ENCODE results near the gene BLVRA.
A peak's percentile ranks its signal among the peaks of the same experiment; 100 is the strongest.

BLVRA gene

GRCh38 chr7:43757073-43757720, 1.3 kb upstream of the BLVRA start:
- no peak for DNase-seq (ENCODE audit: extremely low read depth, low read depth)
- H3K4me3 ChIP-seq (replicated peaks; ENCODE audit: low read depth, low read length), result no peak overlapping the region
- no peak for TF ChIP-seq CTCF (IDR thresholded peaks at IDR 0.05; ENCODE audit: low read depth, low read length, missing control alignments)

- no peak for TF ChIP-seq CTCF (IDR thresholded peaks at IDR 0.05; ENCODE audit: low read depth, low read length, missing control alignments)
- no peak for DNase-seq (ENCODE audit: extremely low read depth, low read depth)
- peak overlapping the region; percentile 67 for H3K4me3 ChIP-seq (replicated peaks; ENCODE audit: low read depth, low read length)
Measured at GRCh38 chr7:43758822-43759683, 573 bp downstream of the BLVRA start.

GRCh38 chr7:43760861-43761260, 2.4 kb downstream of the BLVRA start:
- TF ChIP-seq CTCF (IDR thresholded peaks at IDR 0.05; ENCODE audit: low read depth, low read length, missing control alignments), result no peak
- no peak overlapping the region for H3K4me3 ChIP-seq (replicated peaks; ENCODE audit: low read depth, low read length)
- no peak for DNase-seq (ENCODE audit: extremely low read depth, low read depth)

- H3K4me3 ChIP-seq (replicated peaks; ENCODE audit: low read depth, low read length), result no peak overlapping the region
- TF ChIP-seq CTCF (IDR thresholded peaks at IDR 0.05; ENCODE audit: low read depth, low read length, missing control alignments), result no peak
- DNase-seq (ENCODE audit: extremely low read depth, low read depth), result no peak
Measured at GRCh38 chr7:43761382-43761781, 2.9 kb downstream of the BLVRA start.

GRCh38 chr7:43761938-43762692, 3.6 kb downstream of the BLVRA start:
- no peak overlapping the region for H3K4me3 ChIP-seq (replicated peaks; ENCODE audit: low read depth, low read length)
- DNase-seq (ENCODE audit: extremely low read depth, low read depth), result no peak
- no peak for TF ChIP-seq CTCF (IDR thresholded peaks at IDR 0.05; ENCODE audit: low read depth, low read length, missing control alignments)

- no peak for TF ChIP-seq CTCF (IDR thresholded peaks at IDR 0.05; ENCODE audit: low read depth, low read length, missing control alignments)
- no peak overlapping the region for H3K4me3 ChIP-seq (replicated peaks; ENCODE audit: low read depth, low read length)
- DNase-seq (ENCODE audit: extremely low read depth, low read depth), result no peak
Measured at GRCh38 chr7:43763183-43763582, 4.7 kb downstream of the BLVRA start.
